Medulla oblongata (tissue), 1 donor: ENCODE data around the gene GAD2.

Experiments used
- DNase-seq: peaks from one replicate; pipeline ENCODE4 v3.0.0-alpha.2; 2015; ENCODE audit errors: extremely low spot score

The GAD2 gene

DNA sequence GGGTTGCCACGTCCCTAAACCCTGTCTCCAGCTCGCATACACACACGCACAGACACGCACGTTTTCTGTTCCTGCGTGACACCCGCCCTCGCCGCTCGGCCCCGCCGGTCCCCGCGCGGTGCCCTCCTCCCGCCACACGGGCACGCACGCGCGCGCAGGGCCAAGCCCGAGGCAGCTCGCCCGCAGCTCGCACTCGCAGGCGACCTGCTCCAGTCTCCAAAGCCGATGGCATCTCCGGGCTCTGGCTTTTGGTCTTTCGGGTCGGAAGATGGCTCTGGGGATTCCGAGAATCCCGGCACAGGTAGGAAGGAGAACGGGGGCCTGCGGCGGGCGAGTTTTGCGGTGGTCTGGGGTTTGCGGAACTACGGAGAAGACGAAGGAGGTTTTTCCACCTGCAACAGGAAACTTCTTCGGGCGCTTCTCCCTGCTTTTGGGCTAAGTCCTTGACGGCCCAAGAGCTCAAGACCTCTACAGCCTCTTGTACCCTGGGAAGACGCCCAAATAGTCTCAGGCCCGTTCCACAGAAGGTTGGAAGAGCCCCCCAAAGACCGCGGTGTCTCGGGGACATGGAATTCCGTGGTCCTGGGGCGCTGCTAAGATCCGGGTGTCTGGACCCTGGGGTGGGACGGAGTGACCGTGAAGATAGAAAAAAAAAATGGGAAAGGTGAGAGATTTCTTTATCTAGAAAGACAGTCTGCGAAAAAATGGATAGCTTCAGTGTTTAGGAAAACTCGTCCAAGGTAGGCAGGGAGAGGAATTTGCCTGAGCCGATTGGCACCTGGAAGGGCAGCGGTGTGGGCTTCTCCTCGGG lies at the start of gene GAD2:
Gene GAD2 (plus strand): TSS at position 190 of the 811 bp plus-strand sequence. CDS start 36 bp downstream, at position 226.
- DNase-seq, result no peak

DNA sequence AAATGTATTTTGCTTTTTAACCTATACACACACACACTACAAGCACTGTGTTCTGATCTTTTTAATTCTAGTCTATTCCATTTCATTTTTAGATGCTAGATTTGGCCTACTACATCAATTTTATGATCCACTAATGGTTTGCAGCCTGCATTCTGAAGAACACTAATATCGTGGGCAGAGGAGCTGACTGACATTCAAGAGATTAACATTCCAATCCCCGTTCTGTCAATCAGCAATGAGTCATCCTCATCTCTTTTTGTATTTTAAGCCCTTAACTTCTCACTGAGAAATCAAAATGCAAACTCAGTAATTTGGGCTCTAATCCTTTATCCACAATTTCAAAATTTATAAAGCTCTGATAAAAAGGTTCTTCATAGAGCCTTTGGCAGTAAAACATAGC lies 47.1 kb upstream of the GAD2 start:
- no peak for DNase-seq

DNA sequence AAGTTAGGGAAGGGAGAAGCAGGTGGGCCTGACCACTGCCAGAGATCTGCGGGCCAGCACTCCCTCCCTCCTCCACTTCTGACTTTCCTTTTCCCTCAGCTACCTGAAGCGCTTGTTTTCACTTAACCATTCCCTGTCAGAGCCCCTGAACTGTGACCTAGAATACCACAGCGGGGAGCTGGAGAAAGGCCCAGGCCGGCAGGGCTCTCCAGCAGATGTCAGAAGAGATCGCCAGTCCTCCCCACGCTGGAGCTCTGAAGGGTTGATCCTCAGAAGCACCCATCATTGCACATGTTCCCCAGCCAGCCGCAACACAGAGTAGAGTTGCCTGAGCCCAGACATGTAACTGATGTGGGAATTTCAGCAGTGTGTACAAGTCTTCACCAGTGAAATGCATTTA lies 44.4 kb upstream of the GAD2 start:
- DNase-seq, result no peak

DNA sequence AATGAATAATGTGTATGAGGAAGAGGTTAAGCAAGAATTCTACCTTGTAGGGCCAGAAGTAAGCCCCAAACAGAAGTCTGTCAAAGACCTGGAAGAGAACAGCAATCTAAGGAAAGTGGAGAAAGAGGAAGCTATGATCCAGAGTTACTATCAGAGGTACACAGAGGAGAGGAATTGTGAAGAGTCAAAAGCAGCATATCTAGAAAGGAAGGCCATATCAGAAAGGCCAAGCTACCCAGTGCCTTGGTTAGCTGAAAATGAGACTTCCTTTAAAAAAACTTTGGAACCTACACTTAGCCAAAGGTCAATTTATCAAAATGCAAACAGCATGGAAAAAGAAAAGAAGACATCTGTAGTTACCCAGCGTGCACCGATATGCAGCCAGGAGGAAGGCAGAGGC lies 42.7 kb upstream of the GAD2 start:
- no peak for DNase-seq

DNA sequence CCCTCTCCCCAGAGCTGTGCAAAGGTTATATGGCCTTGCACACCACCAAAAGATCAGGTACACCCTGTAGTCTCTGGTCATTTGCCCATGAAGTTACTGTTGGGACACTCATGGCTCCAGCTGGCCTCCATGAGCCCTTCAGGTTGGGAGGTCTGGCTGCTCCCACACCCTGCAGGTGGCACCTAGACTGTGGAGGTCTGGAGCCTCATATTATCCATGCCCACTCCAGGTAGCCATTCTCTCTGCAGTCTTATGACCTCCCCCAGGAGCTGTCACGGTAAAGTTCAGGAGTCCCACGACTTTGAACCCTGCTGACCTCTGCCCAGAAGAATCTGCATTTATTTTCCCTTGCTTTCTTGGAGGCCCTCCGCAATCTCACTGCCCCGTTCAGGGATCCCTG lies 39.2 kb upstream of the GAD2 start:
- DNase-seq, result no peak

DNA sequence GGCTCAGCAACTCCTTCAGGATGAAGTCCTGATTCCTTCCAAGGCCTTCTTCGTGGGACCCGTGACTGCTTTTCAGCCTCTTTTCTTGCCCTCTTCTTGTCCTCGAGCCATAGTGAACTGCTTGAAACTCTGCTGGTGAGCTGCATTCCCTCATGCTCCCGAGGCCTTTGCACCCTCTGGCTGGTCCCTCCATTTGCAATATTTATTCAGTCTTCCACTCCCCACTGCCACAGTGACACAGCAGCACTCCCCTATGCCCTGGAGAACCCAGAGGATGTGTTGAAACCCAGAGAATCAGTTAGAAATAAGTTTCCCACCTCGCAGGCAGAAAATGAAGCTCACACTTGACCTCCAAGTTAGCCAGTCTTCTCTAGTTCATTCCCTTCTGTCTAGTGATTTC lies 22.3 kb upstream of the GAD2 start:
- DNase-seq, result no peak

DNA sequence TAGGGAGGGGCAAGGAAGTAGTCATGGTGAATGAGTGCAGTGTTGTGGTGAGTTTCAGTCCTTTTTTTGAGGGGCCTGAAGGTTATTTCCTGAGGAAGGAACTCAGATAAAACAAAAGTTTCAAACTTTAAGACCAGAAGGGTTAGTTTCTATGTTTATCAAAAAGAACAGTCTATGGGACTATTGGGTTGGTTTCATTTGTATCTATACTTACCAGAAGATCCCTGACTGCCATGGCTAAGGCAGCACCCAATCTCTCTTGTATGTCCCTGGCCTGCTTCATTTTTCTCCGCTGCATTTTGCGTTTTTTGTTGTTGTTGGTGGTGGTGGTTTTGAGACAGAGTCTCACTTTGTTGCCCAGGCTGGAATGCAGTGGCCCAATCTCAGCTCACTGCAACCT lies 19.3 kb upstream of the GAD2 start:
- no peak for DNase-seq

DNA sequence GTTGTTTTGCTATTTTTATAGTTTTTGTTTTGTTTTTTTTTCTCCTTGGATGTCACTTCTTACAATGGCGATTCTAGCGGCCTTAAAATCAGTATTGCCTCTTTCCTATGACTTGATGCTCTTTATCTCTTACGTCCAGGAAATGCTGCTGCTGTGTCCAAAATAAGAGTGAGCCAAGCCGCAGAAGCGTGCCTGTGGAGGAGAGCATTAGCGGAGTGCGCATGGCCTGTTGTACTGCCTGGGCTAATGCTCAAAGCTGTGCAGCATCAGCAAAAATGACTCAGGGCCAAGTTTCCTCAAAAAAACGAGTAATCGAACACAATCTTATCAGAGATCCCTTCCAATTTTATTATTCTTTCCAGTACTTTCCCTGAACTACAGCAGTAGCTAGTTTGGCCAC lies 18.5 kb upstream of the GAD2 start:
- no peak for DNase-seq

DNA sequence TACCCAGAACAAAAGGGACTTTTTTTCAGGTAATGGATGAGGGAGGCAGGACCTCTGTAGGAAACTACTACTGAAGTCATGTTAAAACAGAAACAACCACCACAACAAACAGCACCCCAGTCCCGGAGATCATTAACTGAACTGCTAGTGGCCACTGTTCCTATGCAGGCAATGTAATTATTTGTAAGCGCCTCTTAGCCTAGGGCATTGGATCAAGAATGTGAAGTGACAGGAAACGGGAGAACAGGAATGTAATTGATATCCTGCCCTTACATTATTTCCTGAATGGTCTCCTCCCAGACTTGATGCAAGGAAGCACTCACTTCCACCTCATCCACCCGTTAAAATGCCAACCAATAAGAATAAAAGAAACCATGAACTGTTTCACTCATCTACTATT lies 16.7 kb upstream of the GAD2 start:
- no peak for DNase-seq

DNA sequence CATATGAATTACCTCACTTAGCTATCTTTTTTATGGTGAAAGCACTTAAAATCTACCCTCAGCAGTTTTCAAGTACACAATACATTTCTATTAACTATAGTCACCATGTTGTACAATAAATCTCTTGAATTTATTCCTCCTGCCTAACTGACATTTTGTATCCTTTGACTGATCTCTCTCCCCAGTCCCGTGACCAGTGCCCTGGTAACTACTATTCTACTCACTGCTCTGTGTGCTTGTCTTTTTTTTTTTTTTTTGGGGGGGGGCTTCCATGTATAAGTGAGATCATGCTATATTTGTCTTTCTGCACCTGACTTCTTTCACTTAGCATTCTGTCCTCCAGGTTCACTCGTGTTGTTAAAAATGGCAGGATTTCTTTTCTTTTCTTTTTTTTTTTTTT lies 11.4 kb upstream of the GAD2 start:
- DNase-seq, result no peak

DNA sequence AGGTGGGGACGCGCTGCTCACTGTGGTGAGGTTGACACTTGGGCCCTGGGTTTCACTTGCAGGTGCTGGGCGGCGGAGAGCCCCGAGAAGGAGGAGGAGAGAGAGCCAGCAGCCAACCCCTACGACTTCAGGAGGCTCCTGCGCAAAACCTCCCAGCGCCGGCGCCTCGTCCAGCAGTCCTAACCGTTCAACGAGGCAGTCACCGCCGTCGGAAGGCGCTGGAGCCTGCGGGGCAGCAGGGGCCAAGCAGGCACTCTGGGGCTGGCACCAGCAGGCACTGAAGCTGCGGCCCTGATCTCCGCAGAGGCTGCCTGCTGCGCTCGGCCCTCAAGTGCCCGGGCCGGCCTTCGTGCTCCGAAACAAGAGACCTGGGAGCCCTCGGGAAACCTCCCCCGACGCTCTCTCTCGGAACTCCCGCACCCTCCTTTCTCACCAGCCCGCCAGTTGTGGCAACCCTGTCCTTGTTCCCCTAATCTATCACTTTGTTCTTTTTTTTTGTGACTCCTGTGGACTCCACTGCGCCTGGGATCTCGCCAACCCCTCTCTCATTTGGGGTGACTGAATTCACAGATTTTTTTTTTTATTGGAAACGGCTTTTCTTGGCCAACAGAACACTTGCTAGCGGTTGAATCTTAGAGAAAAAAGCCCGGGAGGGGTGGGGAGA lies 4.7 kb upstream of the GAD2 start:
- DNase-seq, result no peak

DNA sequence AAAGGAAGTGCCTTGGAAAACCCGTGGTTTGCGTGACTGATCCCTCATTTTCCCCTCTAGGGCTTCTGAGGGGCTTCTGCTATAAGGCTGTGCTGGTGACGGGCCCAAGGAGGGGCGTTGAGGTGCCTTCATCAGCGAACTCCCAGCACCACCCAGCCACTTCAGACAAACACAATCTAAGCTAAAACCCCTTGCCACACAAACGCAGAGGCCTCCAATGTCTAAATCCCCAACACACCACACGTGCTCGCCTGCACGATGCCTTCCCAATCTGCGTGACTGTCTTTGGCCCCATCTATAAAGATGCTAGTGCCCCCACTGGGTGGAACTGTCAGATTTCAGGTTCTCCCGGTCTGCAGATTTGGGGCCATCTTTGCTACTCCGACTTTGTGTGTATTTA lies 4.1 kb upstream of the GAD2 start:
- DNase-seq, result no peak

DNA sequence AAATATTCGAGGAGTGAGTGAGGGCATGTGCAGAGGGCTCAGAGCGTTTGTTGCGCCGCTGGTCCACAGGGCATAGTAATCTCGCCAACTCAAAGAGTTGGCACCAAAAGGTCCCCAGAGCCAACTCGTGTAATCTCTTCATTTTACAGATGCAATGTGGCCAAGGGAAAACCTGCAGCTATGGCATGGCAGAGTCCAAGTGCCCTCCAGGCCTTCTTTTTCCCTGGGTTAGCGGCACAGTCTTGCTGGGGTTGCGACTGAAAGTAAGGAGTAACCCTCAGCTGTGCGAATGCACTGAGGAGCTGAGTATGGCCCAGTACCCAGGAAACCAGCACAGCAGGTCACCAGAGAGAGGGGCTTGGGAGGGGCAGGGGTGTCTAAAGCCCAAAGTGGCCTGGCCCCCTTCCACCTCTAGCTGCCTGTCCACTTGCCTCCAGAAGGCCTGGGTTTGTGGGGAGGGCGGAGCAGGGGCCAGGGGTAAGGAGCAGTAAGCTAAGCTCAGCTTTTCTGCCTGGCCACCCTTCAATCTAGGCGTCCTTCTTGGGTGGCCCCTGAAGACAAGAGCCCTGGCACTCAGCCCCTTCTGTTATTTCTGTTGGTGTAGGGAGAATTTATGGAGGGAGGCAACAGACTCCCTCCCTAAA lies 3.3 kb upstream of the GAD2 start:
- DNase-seq, result no peak

DNA sequence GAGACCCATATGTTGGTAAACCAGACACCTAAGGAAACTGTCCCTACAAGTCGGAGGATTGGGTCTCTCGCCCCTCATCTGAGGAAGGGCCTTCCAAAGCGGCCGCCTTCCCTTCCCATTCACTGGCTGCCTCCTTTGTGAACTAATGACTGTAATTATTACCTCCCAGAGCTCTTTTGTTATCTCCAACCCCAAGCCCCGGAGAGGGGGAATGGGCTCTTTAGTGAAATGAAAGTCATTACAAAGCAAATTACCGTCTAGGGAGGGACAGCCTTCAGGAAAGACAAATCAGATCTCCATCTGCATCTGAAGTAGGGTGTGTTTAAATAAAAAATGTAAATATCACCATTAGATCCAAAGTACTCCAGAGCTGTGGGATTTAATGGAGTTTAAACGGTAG lies 2.6 kb upstream of the GAD2 start:
- no peak for DNase-seq

DNA sequence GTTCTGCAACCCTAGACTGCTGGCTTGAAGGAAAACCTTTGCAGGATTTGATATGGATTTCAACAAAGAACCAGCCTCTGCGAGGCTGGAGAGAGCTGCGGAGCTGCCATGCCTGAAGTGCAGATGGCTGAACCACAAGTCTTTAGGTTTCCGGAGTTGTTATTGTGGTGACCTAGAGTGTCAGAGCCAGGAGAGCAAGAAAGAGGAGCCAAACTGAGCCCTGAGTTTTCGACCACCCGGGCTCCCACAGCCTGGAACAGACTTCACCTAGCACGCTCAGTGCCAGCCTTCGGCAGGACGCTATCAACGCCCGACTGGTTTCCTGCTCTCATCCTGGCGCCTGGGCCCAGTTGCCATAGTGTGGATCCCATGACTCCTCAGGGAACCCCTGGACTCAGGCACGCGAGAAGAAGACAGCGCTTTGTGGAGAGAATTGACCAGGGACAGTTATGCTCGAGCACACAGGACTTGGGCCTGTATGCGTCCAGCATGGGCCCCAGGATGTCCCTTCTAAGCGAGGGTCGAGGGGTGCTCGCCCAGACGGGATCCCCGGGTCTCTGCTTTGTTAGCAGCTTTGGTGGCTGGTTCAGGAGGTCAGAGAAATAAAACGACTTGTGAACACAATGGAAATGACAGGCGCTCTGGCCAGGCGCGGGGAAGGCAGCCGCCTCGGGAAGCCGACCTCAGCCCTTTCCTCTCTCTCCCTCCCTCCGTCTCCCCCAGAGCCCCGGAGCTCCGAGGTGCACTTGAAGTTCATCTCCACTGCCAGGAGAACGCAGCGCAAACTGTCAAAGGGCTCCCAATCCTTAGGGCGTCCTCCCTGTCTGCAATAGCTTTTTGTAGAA lies 1.8 kb upstream of the GAD2 start:
- DNase-seq, result no peak

DNA sequence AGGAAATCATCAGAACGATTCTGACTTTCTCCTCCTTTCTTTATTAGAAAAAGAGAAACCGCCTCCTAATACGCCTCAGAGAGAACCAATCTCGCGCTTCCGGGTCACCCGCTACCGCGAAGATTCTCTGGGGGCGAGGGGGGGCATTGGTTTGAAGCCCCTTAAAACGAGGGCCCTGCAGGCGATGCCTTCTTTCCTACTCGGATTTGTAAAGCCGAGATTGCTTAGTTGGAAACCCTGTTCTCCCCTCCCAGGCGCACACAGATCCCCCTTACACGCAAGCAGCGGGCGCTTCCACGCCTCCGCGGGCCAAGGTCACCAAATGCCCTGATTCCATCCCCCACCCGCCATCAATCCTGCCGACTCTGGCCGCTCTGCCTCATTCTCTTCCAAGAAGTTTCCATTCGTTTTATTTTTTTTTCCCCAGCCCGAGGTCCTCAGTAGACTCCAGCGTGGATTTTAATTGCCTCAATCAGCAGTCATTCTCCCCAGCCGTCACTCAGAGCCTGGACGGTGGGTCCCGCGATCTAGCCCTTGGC lies 1.1 kb upstream of the GAD2 start:
- DNase-seq, result no peak

DNA sequence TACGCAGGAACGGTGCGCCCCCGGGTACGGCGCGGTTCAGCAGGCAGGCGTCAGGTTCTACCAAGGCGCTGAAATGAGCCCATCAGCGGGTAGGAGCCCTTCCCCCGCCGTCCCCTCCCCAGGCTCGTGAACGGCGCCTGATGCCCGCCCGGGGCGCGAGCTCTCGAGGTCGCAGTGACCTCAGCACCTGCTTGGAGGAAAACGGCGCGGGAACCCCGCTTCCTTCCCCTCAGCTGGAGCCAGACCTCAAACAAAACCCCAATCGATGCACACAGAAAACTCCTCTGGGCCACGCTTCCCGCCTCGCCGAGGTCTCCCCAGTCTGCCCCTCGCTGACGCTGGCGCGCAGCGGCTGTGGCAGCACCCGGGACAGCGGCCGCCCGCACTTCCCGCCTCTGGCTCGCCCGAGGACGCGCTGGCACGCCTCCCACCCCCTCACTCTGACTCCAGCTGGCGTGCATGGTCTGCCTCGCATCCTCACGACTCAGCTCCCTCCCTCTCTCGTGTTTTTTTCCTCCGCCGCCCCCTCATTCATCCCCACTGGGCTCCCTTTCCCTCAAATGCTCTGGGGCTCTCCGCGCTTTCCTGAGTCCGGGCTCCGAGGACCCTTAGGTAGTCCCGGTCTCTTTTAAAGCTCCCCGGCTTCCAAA lies 514 bp upstream of the GAD2 start:
- no peak for DNase-seq

DNA sequence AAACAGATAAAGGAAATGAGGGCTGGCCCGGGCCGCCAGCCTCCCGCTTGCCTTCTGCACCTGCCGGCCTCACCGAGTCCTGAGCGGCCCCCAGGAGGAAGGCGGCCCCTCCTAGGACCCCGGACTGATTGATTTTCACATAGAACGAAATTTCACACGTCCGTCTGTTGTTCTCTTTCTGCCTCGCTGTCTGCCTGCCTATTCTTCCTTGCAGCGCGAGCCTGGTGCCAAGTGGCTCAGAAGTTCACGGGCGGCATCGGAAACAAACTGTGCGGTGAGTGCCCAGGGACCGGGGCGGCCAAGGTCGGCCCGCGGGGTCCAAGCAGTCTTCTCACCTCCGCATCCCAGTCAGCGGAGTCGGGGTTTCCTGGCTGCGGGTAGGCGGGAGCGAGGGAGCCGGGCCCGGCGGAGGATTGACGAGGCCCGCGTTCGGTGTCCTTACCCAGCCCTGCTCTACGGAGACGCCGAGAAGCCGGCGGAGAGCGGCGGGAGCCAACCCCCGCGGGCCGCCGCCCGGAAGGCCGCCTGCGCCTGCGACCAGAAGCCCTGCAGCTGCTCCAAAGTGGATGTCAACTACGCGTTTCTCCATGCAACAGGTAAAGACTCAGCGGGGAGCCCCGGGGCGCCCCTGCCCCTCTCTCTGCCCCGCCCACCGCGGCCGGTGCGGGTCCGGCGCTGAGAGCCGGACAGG lies 967 bp downstream of the GAD2 start:
- no peak for DNase-seq

DNA sequence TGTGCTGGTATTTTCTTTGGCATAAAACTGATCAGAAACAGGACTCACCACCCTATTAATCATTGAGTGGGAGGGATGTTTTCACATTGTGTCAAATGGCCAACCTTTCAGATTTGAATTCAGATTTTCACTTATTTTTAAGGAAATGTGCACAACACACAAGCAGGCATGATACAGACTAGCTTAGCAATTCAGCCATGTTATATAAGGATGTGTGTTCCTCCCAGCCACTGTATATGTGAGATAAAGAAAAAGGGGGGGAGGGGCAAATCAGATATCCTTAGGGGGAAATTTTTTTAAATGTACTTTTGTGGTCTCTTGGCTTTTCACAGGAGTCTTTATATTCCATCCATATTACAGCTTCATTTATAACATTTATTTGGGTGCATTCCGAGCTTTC lies 3.1 kb downstream of the GAD2 start:
- DNase-seq, result no peak

DNA sequence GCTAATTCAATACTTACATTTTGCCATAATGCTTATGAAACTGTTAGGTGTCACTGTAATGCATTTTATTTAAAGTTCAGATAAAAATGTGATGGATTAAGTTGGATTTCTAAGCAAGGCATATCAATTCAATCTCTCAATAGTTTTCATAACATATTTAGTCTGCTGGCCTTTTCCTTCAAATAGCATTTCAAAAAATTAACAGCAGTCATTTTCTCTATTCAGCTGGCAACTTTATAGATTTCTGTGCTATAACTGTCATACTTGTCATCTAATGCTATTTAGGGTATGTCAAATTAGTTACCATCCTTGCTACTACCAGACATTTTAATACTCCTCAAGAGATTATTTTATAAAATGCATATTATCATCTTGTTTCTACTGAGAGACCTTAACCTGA lies 4.3 kb downstream of the GAD2 start:
- DNase-seq, result no peak

DNA sequence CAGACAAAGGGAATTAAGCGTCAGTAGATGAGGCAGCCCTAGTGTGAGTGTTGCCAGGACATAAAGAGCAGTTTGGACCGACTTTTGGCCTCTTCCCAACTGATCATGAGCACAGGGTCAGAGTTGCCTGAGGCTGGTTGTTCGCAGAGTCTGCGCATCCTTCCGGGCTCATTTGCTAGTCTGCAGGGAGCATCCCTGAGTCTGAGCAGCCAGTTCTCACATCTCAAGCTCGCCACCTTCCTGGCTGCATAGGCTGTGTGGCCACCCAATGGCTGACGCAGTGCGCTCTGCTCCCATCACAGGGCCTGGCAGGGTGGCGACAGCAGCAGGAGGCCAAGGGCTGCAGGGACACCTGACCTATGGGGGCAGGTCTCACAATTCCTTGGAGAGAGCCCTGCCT lies 5.0 kb downstream of the GAD2 start:
- no peak for DNase-seq
